ENCODE measurements around the gene REPS1. TPM values are rescaled to one million over a fixed set of nuclear protein-coding genes. Genes with fewer than 3 reads are reported as not detected.
"Not testable (repeated sequence)": the region's sequence is repeated elsewhere in the genome, so short reads cannot be mapped to it uniquely, and the experiment has no call there.

REPS1 gene
- total and polyA plus RNA-seq, 10 donors: 17.2 to 75.7 (median 58.6) TPM

DNA sequence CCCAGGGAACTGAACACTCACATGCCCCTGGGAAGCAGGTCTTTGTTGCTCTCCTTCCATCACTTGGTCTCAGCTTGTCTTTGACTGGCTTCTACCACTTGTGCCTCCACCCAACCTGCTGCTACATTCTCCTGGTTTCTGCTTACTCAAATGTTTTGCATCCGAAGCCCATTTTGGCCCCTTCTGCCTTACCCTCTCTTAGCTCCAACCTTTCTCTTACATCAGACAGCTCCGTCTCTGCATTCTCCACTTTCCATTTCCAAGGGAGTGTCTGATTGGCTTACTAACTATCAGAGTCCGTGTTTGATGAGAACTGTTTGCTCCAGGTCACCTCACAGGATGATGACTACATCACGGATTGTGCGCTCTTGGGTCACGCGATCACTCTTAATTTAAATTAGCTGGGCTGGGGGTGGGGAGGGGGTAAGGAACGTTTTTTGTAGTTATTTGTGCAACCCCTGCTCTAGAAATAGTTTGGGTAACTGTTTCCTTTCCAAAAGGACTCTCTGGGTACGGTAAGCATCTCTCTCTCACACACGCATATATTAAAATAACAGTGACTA, 39.6 kb upstream of the REPS1 start:
- Histone ChIP-seq H3K9me3 (no peaks in the 10 kb centered on the region), H3K27ac (peak overlapping the region; percentile 85 to 97 (median 92)), H3K4me3 (peak overlapping the region; percentile 89 to 98 (median 98)), H3K4me1 (peaks cover 8 to 55% (median 31%) of the 10 kb centered on the region in 6 donors), H3K36me3 (peaks cover 0 to under 1% (median 0%) of the 10 kb centered on the region in 6 donors), H3K27me3 (replicated peaks in 1 of 7) (no peaks in the 10 kb centered on the region)
- TF ChIP-seq POLR2AphosphoS5 (IDR thresholded peaks at IDR 0.05) (no peak), POLR2A (IDR thresholded peaks at IDR 0.05) (no peak)
- TF ChIP-seq, protein P1, sequence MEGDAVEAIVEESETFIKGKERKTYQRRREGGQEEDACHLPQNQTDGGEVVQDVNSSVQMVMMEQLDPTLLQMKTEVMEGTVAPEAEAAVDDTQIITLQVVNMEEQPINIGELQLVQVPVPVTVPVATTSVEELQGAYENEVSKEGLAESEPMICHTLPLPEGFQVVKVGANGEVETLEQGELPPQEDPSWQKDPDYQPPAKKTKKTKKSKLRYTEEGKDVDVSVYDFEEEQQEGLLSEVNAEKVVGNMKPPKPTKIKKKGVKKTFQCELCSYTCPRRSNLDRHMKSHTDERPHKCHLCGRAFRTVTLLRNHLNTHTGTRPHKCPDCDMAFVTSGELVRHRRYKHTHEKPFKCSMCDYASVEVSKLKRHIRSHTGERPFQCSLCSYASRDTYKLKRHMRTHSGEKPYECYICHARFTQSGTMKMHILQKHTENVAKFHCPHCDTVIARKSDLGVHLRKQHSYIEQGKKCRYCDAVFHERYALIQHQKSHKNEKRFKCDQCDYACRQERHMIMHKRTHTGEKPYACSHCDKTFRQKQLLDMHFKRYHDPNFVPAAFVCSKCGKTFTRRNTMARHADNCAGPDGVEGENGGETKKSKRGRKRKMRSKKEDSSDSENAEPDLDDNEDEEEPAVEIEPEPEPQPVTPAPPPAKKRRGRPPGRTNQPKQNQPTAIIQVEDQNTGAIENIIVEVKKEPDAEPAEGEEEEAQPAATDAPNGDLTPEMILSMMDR (IDR thresholded peaks at IDR 0.05 in 8 of 11, conservative IDR thresholded peaks at IDR 0.05 in 3 of 11): no peak
- no peak for DNase-seq
- WGBS, 5 donors: 12 to 31% (median 16%) methylated on average over 10 of the region's 10 CpGs
- intact Hi-C loops (cut with DNase I; ENCODE audit: low total_unique reads): no loop called here

DNA sequence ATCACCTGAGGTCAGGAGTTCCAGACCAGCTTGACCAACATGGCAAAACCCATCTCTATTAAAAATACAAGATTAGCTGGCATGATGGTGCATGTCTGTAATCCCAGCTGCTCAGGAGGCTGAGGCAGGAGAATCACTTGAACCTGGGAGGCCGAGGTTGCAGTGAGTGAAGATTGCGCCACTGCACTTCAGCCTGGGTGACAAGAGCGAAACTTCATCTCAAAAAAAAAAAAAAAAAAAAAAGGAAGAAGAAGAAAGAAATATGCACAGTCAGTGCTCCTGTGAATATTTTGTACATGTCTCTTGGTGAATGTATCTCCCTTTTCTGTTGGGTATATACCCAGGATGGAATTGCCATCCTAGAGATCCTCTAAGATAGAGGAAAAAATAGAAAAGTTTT, 37.4 kb upstream of the REPS1 start:
- intact Hi-C loops (cut with DNase I; ENCODE audit: low total_unique reads); H3K36me3 ChIP-seq; H3K9me3 ChIP-seq; H3K27me3 ChIP-seq (replicated peaks in 1 of 7); H3K4me3 ChIP-seq; DNase-seq; H3K27ac ChIP-seq: not testable (repeated sequence)
- 52 to 84% (median 81%) methylated on average over 3 of the region's 3 CpGs for WGBS, 5 donors
- peaks cover 0 to 32% (median 17%) of the 10 kb centered on the region in 6 donors for H3K4me1 ChIP-seq

DNA sequence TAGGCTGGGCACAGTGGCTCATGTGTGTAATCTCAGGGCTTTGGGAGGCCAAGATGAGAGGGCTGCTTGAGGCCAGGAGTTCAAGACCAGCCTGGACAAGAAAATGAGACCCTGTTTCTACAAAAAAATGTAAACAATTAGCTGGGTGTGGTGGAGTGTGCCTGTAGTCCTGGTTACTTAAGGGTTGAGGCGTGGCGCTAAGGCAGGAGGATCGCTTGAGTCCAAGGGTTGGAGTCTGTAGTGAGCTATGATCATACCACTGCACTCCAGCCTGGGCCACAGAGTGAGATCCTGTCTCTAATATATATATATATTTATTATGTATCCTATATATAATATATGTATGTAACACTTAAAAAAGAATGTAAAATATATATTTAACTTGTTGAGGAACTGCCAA, 32.6 kb upstream of the REPS1 start:
- Histone ChIP-seq H3K36me3 (no peaks in the 10 kb centered on the region), H3K4me3 (no peak overlapping the region), H3K27me3 (replicated peaks in 1 of 7) (no peaks in the 10 kb centered on the region), H3K27ac (no peak overlapping the region), H3K9me3 (no peaks in the 10 kb centered on the region), H3K4me1 (peaks cover 0 to 20% (median 17%) of the 10 kb centered on the region in 6 donors)
- no peak for DNase-seq
- TF ChIP-seq, protein P1 (IDR thresholded peaks at IDR 0.05 in 8 of 11, conservative IDR thresholded peaks at IDR 0.05 in 3 of 11): no peak
- TF ChIP-seq POLR2AphosphoS5 (IDR thresholded peaks at IDR 0.05) (no peak), POLR2A (IDR thresholded peaks at IDR 0.05) (no peak)
- intact Hi-C loops (cut with DNase I; ENCODE audit: low total_unique reads): no loop called here
- 94 to 100% (median 97%) methylated on average over 3 of the region's 3 CpGs for WGBS, 5 donors

GRCh38 chr6:139019722-139020121, 31.7 kb upstream of the REPS1 start:
- Histone ChIP-seq H3K4me3 (no peak overlapping the region), H3K36me3 (no peaks in the 10 kb centered on the region), H3K27me3 (replicated peaks in 1 of 7) (no peaks in the 10 kb centered on the region), H3K9me3 (no peaks in the 10 kb centered on the region), H3K27ac (no peak overlapping the region), H3K4me1 (peaks cover 0 to 20% (median 17%) of the 10 kb centered on the region in 6 donors)
- whole genome bisulfite sequencing, 5 donors: 86 to 99% (median 88%) methylated on average over 2 of the region's 2 CpGs
- TF ChIP-seq, protein P1 (IDR thresholded peaks at IDR 0.05 in 8 of 11, conservative IDR thresholded peaks at IDR 0.05 in 3 of 11): no peak
- TF ChIP-seq POLR2A (IDR thresholded peaks at IDR 0.05) (no peak), POLR2AphosphoS5 (IDR thresholded peaks at IDR 0.05) (no peak)
- intact Hi-C loops (cut with DNase I; ENCODE audit: low total_unique reads): no loop called here
- DNase-seq: no peak

Data from spleen (tissue), 11 donors.